ENCODE data around the gene TTPAL. TPM values are rescaled to one million over a fixed set of nuclear protein-coding genes. Genes with fewer than 3 reads are reported as not detected.

The TTPAL gene
- total and polyA plus RNA-seq, 4 donors = 11.6 to 39.7 (median 17.6) TPM

DNA sequence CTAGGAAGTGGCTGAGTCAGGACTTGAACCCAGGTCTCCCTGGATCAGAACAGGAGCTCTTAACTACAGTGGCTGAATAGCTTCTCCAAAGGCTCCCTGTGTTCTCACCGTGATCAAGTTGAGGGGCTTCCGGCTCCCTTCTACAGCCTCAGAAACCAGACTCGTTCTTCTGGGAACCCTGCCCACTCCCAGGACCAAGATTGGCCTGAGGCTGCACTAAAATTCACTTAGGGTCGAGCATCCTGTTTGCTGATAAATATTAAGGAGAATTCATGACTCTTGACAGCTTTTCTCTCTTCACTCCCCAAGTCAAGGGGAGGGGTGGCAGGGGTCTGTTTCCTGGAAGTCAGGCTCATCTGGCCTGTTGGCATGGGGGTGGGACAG, 44.6 kb upstream of the TTPAL start:
- Histone ChIP-seq H3K27me3 (ENCODE audit: control insufficient read depth in 4 of 4, insufficient read depth in 4 of 4, low read length in 3 of 4) (no peaks in the 10 kb centered on the region), H3K27ac (ENCODE audit: low read depth in 1 of 2, low read length in 2 of 2) (peak overlapping the region; percentile 90 to 95), H3K9ac (ENCODE audit: low read depth in 1 of 2, low read length in 2 of 2) (no peak overlapping the region), H3K4me3 (ENCODE audit: low read depth in 1 of 3, low read length in 3 of 3) (no peak overlapping the region), H3K36me3 (ENCODE audit: control insufficient read depth in 4 of 4, insufficient read depth in 3 of 4, low read depth in 1 of 4, low read length in 3 of 4) (peaks cover 10 to 28% (median 26%) of the 10 kb centered on the region in 4 donors), H3K4me1 (ENCODE audit: control insufficient read depth in 4 of 4, insufficient read depth in 4 of 4, low read length in 3 of 4) (peaks cover 0 to 42% (median 26%) of the 10 kb centered on the region in 4 donors), H3K9me3 (ENCODE audit: control insufficient read depth in 4 of 4, low read length in 3 of 4) (no peaks in the 10 kb centered on the region)
- no peak for DNase-seq (ENCODE audit: low spot score)
- TF ChIP-seq SP1 (IDR thresholded peaks at IDR 0.05) = no peak
- TF ChIP-seq, protein P1, sequence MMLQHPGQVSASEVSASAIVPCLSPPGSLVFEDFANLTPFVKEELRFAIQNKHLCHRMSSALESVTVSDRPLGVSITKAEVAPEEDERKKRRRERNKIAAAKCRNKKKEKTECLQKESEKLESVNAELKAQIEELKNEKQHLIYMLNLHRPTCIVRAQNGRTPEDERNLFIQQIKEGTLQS (IDR thresholded peaks at IDR 0.05) = no peak
- TF ChIP-seq GABPA (IDR thresholded peaks at IDR 0.05 in 1 of 2, conservative IDR thresholded peaks at IDR 0.05 in 1 of 2) = no peak
- TF ChIP-seq, protein P2, sequence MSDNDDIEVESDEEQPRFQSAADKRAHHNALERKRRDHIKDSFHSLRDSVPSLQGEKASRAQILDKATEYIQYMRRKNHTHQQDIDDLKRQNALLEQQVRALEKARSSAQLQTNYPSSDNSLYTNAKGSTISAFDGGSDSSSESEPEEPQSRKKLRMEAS (IDR thresholded peaks at IDR 0.05) = no peak
- no peak for TF ChIP-seq JUND (IDR thresholded peaks at IDR 0.05)
- no peak for TF ChIP-seq CTCF (IDR thresholded peaks at IDR 0.05; ENCODE audit: low read depth, low read length, missing input control)
- TF ChIP-seq ZBTB33 (IDR thresholded peaks at IDR 0.05) = no peak
- no peak for TF ChIP-seq HNF4G (IDR thresholded peaks at IDR 0.05)
- no peak for TF ChIP-seq FOXA1 (IDR thresholded peaks at IDR 0.05)
- TF ChIP-seq YY1 (IDR thresholded peaks at IDR 0.05) = no peak
- TF ChIP-seq HNF4A (conservative IDR thresholded peaks at IDR 0.05) = no peak
- no peak for TF ChIP-seq NR2F2 (IDR thresholded peaks at IDR 0.05)
- 47% methylated on average over 4 of the region's 4 CpGs for WGBS

- Histone ChIP-seq H3K27ac (ENCODE audit: low read depth in 1 of 2, low read length in 2 of 2) (peak overlapping the region; percentile 90 to 95), H3K27me3 (ENCODE audit: control insufficient read depth in 4 of 4, insufficient read depth in 4 of 4, low read length in 3 of 4) (no peaks in the 10 kb centered on the region), H3K4me1 (ENCODE audit: control insufficient read depth in 4 of 4, insufficient read depth in 4 of 4, low read length in 3 of 4) (peaks cover 0 to 41% (median 26%) of the 10 kb centered on the region in 4 donors), H3K9ac (ENCODE audit: low read depth in 1 of 2, low read length in 2 of 2) (no peak overlapping the region), H3K4me3 (ENCODE audit: low read depth in 1 of 3, low read length in 3 of 3) (no peak overlapping the region), H3K9me3 (ENCODE audit: control insufficient read depth in 4 of 4, low read length in 3 of 4) (no peaks in the 10 kb centered on the region), H3K36me3 (ENCODE audit: control insufficient read depth in 4 of 4, insufficient read depth in 3 of 4, low read depth in 1 of 4, low read length in 3 of 4) (peaks cover 9 to 26% (median 24%) of the 10 kb centered on the region in 4 donors)
- TF ChIP-seq SP1 (IDR thresholded peaks at IDR 0.05) (peak; percentile 14), RAD21 (IDR thresholded peaks at IDR 0.05) (peak in 1 of 2 donors; percentile 4)
- TF ChIP-seq, protein P2 (IDR thresholded peaks at IDR 0.05) = no peak
- 35% methylated on average over 11 of the region's 11 CpGs for WGBS
- no peak for DNase-seq (ENCODE audit: low spot score)
Observed at GRCh38 chr20:44431502-44432234, 44.0 kb upstream of the TTPAL start.
